Effector CD8-positive, alpha-beta T cell (primary cell): Measurements from ENCODE around the gene SLC28A2.

ENCODE experiments used
- DNase-seq: peaks from one replicate; lab custom pipeline; 2025; lab: John Stamatoyannopoulos, UW

SLC28A2 gene

GRCh38 chr15:45326280-45326679 is 74.2 kb downstream of the SLC28A2 start:
- DNase-seq: no peak

- no peak for DNase-seq
These were observed 74.7 kb downstream of the SLC28A2 start for GRCh38 chr15:45326741-45327140.
